Esophagus (tissue), 2 donors: Measurements from ENCODE around the gene HTRA3. TPM values are rescaled to one million over a fixed set of nuclear protein-coding genes. Genes with fewer than 3 reads are reported as not detected.

Experiments
- H3K27ac ChIP-seq, 2 donors: one replicate each; pipeline ENCODE4 v1.5.1; 2013; ENCODE audit warnings: low read depth in 2 of 2, mild to moderate bottlenecking in 2 of 2, inconsistent platforms in 1 of 2, low read length in 1 of 2, moderate library complexity in 1 of 2
- H3K27me3 ChIP-seq, 2 donors: one replicate each; pipeline ENCODE4 v1.6.1; 2013; ENCODE audit warnings: low read length in 2 of 2, control low read depth in 1 of 2, mild to moderate bottlenecking in 1 of 2; ENCODE audit not compliant: insufficient read depth in 2 of 2, control insufficient read depth in 1 of 2
- H3K36me3 ChIP-seq, 2 donors: one replicate each; pipeline ENCODE4 v1.6.1; 2013; ENCODE audit warnings: low read length in 1 of 2; ENCODE audit not compliant: control insufficient read depth in 2 of 2, insufficient read depth in 2 of 2
- H3K4me1 ChIP-seq, 2 donors: one replicate each; pipeline ENCODE4 v1.6.1; 2013; ENCODE audit warnings: low read length in 1 of 2; ENCODE audit not compliant: control insufficient read depth in 2 of 2, insufficient read depth in 2 of 2
- H3K4me3 ChIP-seq, 2 donors: one replicate each; pipeline ENCODE4 v1.5.1; 2013; ENCODE audit warnings: low read length in 2 of 2, mild to moderate bottlenecking in 2 of 2, low read depth in 1 of 2, moderate library complexity in 1 of 2
- H3K9me3 ChIP-seq, 2 donors: one replicate each; pipeline ENCODE4 v1.6.1; 2013; ENCODE audit warnings: mild to moderate bottlenecking in 2 of 2, low read depth in 1 of 2, low read length in 1 of 2, moderate library complexity in 1 of 2; ENCODE audit not compliant: control insufficient read depth in 2 of 2, insufficient read depth in 1 of 2
- WGBS, 2 donors: extraction: QIAGEN DNeasy Blood & Tissue Kit; methylation state at CpG; one replicate each; pipeline ENCODE4 v1.1.7; 2013; 5-methylcytosine and 5-hydroxymethylcytosine counted together
- polyA plus RNA-seq, 2 donors: library from polyadenylated mRNA; stranded (reverse); fragments of 200-250 nt; gene quantifications; one replicate each; pipeline ENCODE4 v1.2.3, GENCODE V29; 2013
- donor health status: healthy with polysubstance abuse.
- donor health status: Bipolar disorder and iron deficiency.

Gene HTRA3
- polyA plus RNA-seq, 2 donors, result 1.4 to 3.4 TPM

DNA sequence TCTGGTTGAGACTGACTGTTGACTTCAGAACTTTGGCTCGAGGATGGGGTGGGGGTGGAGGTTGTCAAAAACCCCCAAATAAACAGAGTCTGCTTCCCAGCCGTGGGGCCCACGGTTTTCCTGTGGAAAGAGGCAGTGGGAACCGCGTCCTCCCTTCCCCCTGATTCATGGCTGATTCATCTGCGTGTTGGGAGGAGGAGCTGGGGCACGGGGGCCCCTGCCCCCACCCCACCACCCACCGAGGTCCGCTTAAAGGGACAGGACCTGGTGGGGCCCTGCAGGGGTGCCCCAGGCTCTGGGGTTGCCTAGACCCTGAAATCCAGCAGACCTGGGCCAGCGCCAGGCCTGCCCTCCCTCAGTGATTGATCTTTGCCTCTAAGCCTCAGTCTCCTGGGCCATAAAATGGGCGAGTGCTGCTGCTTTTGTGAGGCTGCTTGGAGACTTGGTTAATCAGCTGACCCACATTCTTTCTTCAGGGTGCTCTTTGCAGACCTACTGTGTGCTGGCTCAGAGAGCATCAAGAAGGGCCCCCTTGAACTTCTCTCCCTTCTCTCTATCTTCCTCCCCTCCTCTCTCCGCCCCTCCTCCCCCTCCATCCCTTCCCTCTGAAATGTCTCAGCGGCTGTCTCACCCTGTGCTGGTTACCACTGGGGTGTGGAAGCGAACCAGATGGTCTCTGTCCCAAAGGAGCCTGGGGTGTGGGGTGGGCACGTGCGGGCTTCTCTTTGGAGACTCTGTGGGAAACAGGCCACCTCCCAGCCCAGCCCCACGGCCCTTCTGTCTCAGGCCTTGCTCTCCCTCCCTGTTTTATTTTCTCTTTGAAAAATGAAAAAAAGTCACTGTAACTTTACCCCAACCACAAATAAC is 9.1 kb downstream of the HTRA3 start:
- peaks cover 2 to 16% of the 10 kb centered on the region in 2 donors for H3K4me1 ChIP-seq
- no peaks in the 10 kb centered on the region for H3K36me3 ChIP-seq
- no peaks in the 10 kb centered on the region for H3K9me3 ChIP-seq
- H3K27me3 ChIP-seq, result no peaks in the 10 kb centered on the region
- H3K4me3 ChIP-seq, result no peak overlapping the region
- 40 to 41% methylated on average over 17 of the region's 17 CpGs for WGBS, 2 donors
- H3K27ac ChIP-seq, result no peak overlapping the region

- H3K9me3 ChIP-seq, result no peaks in the 10 kb centered on the region
- no peaks in the 10 kb centered on the region for H3K27me3 ChIP-seq
- H3K27ac ChIP-seq, result no peak overlapping the region
- no peak overlapping the region for H3K4me3 ChIP-seq
- H3K4me1 ChIP-seq, result peaks cover 1 to 16% of the 10 kb centered on the region in 2 donors
- WGBS, 2 donors, result 83 to 86% methylated on average over 22 of the region's 22 CpGs
- no peaks in the 10 kb centered on the region for H3K36me3 ChIP-seq
These were observed 10.0 kb downstream of the HTRA3 start for GRCh38 chr4:8279321-8280157.

DNA sequence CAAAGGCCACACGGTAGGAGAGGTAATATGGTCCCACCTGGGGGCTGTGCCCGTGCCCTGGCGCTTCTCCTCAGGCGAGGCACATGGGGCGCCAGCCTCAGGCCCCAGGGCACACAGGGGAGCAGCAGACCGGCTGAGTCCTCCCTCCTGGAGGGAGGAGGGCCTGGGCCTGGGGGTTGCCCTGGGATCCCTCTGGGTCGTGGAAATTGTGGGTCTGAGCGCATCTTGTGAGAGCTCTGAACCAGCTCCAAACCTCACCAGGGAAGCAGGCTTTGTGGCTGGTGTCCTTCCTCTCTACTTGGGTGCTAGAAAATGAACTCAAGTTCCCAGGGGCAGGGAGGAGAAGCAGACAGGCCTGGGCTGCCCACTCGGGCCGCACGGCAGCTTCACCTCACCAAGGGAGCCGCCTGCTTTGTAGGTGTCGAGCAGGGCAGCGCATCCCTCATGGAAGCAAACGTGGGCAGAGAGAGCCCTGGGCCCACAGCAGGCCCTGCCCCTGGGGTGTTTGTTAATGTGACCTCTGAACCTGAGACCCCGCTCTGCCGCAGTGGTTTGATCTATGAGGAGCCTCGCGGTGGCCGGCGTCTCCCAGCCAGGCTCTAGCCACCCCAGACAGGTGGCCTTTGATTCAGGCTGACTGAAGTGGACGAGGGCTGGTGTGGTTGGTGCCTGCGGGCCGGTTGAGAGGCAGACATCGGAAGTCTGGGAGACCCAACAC is 10.8 kb downstream of the HTRA3 start:
- H3K36me3 ChIP-seq, result no peaks in the 10 kb centered on the region
- no peaks in the 10 kb centered on the region for H3K27me3 ChIP-seq
- no peak overlapping the region for H3K27ac ChIP-seq
- 89 to 92% methylated on average over 25 of the region's 25 CpGs for WGBS, 2 donors
- peaks cover 0 to 14% of the 10 kb centered on the region in 2 donors for H3K4me1 ChIP-seq
- no peaks in the 10 kb centered on the region for H3K9me3 ChIP-seq
- H3K4me3 ChIP-seq, result no peak overlapping the region

DNA sequence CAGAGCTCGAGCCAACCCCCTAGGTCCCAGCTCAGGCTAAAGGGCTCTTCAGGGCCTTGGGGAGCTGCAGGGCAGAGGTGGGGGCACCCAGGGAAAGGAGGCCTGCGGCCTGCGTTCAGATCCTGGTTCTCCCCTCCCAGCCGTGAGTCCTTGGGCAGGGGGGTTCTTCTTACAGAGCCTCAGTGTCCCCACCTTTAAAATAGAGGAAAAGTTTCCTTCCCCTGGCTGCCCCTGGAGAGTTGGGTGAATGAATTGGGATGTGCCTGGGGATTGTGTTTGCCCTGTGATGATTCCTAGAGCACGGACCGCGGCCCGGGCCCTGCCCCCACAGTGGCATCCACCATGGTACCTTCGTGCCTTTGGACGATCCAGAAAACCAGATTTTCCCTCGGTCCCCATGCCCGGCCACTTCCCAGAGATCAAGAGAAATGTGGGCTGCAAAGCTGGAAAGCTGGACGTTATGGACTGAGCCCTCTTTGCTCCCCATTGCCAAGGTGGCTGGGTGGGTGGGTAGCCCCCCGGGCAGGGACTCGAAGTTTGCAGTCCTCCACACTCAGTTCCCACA is 11.4 kb downstream of the HTRA3 start:
- Histone ChIP-seq H3K9me3 (no peaks in the 10 kb centered on the region), H3K27ac (no peak overlapping the region), H3K4me1 (peaks cover 0 to 8% of the 10 kb centered on the region in 2 donors), H3K27me3 (no peaks in the 10 kb centered on the region), H3K36me3 (no peaks in the 10 kb centered on the region), H3K4me3 (no peak overlapping the region)
- 84 to 88% methylated on average over 15 of the region's 15 CpGs for WGBS, 2 donors

DNA sequence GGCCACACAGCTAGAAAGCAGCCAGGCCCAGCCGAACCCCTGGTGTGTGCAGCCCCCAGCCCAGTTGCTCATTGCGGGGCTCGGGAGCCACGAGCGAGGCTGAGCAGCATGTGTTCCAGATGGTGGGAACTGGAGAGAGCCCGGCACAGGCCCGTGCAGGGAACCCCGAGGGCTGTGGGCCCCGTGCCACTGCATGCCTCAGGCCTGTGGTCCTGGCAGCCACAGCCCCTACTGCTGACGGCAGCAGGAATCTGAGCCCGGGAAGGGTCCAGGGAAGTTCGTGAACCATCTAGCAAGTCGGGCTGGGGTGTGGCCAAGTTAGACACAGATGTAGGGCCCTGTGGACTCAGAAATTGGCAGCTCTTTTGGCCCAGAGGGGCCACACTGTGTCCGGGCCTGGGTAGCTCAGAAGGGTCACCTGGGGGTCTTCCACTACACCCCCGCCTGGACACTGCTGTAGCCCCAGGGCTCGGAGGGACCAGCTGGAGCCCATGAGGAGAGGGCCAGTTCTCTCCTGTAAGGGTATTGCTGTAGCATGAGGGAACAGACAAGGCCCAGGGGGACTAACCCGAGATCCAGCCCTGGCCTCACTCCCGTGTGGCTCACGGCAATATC is 12.1 kb downstream of the HTRA3 start:
- Histone ChIP-seq H3K4me3 (no peak overlapping the region), H3K9me3 (no peaks in the 10 kb centered on the region), H3K27me3 (no peaks in the 10 kb centered on the region), H3K4me1 (peaks cover 0 to 4% of the 10 kb centered on the region in 2 donors), H3K36me3 (no peaks in the 10 kb centered on the region), H3K27ac (no peak overlapping the region)
- WGBS, 2 donors, result 40 to 62% methylated on average over 19 of the region's 19 CpGs

DNA sequence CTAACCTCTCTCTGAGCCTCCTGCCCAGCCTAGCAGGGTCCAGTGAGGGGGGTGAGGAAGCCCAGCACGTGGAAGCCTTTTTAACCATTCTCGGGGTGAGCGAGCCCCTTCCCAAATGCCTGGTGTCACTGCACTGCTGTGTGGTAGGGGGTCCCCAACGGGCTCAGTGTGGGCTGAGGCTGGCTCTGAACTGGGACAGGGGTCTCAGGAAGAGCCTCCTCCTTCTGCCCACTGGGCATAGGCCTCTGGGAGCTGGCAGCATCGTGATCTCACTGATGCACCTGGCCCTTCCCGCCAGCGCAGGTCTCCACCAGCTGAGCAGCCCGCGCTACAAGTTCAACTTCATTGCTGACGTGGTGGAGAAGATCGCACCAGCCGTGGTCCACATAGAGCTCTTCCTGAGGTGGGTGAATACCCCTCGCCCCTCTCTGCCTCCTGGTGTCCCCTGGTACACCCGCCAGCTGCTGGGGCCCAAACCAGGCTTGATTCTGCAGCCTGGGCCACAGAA is 12.6 kb downstream of the HTRA3 start:
- H3K27ac ChIP-seq, result no peak overlapping the region

GRCh38 chr4:8282742-8283141 is 13.2 kb downstream of the HTRA3 start:
- Histone ChIP-seq H3K36me3 (no peaks in the 10 kb centered on the region), H3K4me1 (no peaks in the 10 kb centered on the region), H3K4me3 (no peak overlapping the region), H3K27ac (no peak overlapping the region), H3K27me3 (no peaks in the 10 kb centered on the region), H3K9me3 (no peaks in the 10 kb centered on the region)
- 88 to 91% methylated on average over 14 of the region's 14 CpGs for WGBS, 2 donors

More for the DNA sequence above, 12.6 kb downstream of the HTRA3 start:
- no peaks in the 10 kb centered on the region for H3K27me3 ChIP-seq
- H3K36me3 ChIP-seq, result no peaks in the 10 kb centered on the region
- no peak overlapping the region for H3K4me3 ChIP-seq
- WGBS, 2 donors, result 89% methylated on average over 14 of the region's 14 CpGs
- H3K4me1 ChIP-seq, result no peaks in the 10 kb centered on the region
- H3K9me3 ChIP-seq, result no peaks in the 10 kb centered on the region

GRCh38 chr4:8283161-8283560 is 13.6 kb downstream of the HTRA3 start:
- H3K27me3 ChIP-seq, result no peaks in the 10 kb centered on the region
- H3K9me3 ChIP-seq, result no peaks in the 10 kb centered on the region
- H3K4me3 ChIP-seq, result no peak overlapping the region
- no peaks in the 10 kb centered on the region for H3K4me1 ChIP-seq
- H3K27ac ChIP-seq, result no peak overlapping the region
- 79 to 80% methylated on average over 10 of the region's 10 CpGs for WGBS, 2 donors
- no peaks in the 10 kb centered on the region for H3K36me3 ChIP-seq
